Omental fat pad (tissue), 4 donors: ENCODE measurements around the gene RNF167. TPM values are rescaled to one million over a fixed set of nuclear protein-coding genes. Genes with fewer than 3 reads are reported as not detected.

Experiments used
- ATAC-seq: fragments of 150-250 bp; one replicate; pipeline ENCODE4 v1.9.1; 2016; ENCODE audit warnings: mild to moderate bottlenecking, moderate library complexity; ENCODE audit not compliant: low FRiP score
- DNase-seq: peaks from one replicate; pipeline ENCODE4 v3.0.0-alpha.2; 2019; ENCODE audit warnings: low spot score
- CTCF ChIP-seq, 3 donors: fragments of 450-650 bp; IDR thresholded peaks; one replicate each; pipeline ENCODE4 v1.5.1; 2016 to 2017; ENCODE audit warnings: antibody characterized with exemption in 3 of 3, mild to moderate bottlenecking in 3 of 3, moderate library complexity in 2 of 3
- total RNA-seq, 4 donors: library from RNA; depleted of rRNA; stranded (reverse); fragments of >200 nt; gene quantifications; one replicate each; pipeline ENCODE4 v1.1.0, GENCODE V29; 2016

RNF167 gene
- total RNA-seq, 4 donors from 2014 or later = 24.5 to 34.4 (median 32.0) TPM

GRCh38 chr17:4942760-4943508, 2.9 kb downstream of the RNF167 start:
- no peak for TF ChIP-seq CTCF (IDR thresholded peaks at IDR 0.05)
- ATAC-seq = no peak
- DNase-seq = no peak

- DNase-seq = no peak
- TF ChIP-seq CTCF (IDR thresholded peaks at IDR 0.05) = no peak
- ATAC-seq = no peak
These were observed 4.1 kb downstream of the RNF167 start for GRCh38 chr17:4944163-4944553.

GRCh38 chr17:4944554-4945175, 4.6 kb downstream of the RNF167 start:
- TF ChIP-seq CTCF (IDR thresholded peaks at IDR 0.05) = no peak
- ATAC-seq = no peak
- DNase-seq = no peak

- DNase-seq = no peak
- no peak for TF ChIP-seq CTCF (IDR thresholded peaks at IDR 0.05)
- peak; percentile 38 for ATAC-seq
These were observed 5.3 kb downstream of the RNF167 start for GRCh38 chr17:4945176-4945943.

- ATAC-seq (no peak), DNase-seq (no peak)
- TF ChIP-seq CTCF (IDR thresholded peaks at IDR 0.05) = no peak
These were observed 5.8 kb downstream of the RNF167 start for GRCh38 chr17:4945944-4946280.

GRCh38 chr17:4946312-4946976, 6.4 kb downstream of the RNF167 start:
- DNase-seq (no peak), ATAC-seq (no peak)
- no peak for TF ChIP-seq CTCF (IDR thresholded peaks at IDR 0.05)
